ENCODE results near the gene CCDC127.
"Not testable (repeated sequence)": the region's sequence is repeated elsewhere in the genome, so short reads cannot be mapped to it uniquely, and the experiment has no call there.

Gene CCDC127, protein sequence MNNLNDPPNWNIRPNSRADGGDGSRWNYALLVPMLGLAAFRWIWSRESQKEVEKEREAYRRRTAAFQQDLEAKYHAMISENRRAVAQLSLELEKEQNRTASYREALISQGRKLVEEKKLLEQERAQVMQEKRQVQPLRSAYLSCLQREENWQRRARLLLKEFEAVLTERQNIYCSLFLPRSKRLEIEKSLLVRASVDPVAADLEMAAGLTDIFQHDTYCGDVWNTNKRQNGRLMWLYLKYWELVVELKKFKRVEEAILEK

DNA sequence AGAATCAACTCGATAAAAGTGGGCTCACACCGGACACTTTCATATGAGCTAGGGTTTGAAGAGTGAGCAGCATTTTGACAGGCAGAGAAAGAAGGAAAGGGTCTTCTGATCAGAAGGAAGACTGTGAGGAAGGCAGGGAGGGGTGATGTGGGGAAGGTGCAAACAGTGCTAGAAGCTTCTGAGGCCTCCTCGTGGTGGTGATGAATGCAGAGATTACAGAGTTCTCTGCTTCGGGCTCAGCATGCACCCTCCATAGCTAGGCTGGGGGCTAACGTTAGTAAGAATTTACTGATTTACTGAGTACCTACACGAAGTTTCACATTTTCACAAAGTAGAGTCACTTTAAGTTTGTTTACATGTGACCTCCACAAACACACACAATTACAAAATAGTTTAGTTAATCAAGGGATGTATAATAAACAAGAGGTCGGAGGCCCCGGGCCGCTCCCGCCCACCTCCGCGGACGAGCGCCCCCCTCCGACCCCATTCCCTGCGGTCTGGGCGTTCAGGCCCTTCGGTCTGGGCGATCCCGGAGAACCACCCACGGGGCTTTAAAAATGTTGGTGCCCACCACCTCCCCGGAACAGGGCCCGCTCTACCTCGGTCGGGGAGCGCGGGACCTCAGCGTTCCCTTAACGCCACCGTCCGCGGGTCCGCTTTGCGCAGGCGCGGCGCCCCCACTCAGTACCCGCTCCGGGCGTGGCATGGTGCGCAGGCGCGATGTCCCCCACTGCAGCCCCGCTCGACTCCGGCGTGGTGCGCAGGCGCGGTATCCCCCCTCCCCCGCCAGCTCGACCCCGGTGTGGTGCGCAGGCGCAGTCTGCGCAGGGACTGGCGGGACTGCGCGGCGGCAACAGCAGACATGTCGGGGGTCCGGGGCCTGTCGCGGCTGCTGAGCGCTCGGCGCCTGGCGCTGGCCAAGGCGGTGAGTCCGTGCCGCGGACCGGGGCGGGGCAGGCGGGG, at the start of gene CCDC127, which contains the start of gene SDHA:
CCDC127 (minus strand) TSS at position 660 of the 963 bp plus-strand sequence. CDS start 1,304 bp downstream, outside the sequence.
SDHA (plus strand) TSS at position 827 of the 963 bp plus-strand sequence; CDS start at position 863, 36 bp downstream.
- Mint-ChIP-seq H3K4me1 (peaks cover 67% of the 10 kb centered on the region), H3K27ac (peak within 1 kb of the TSS; percentile 95 to 96), H3K4me3 (peak within 1 kb of the TSS; percentile 97)
- not testable (repeated sequence) for H3K27me3 Mint-ChIP-seq, H3K9me3 Mint-ChIP-seq
- peak; percentile 90 for ATAC-seq
- peak; percentile 98 to 99 for DNase-seq

- Mint-ChIP-seq H3K27me3 (no peaks in the 10 kb centered on the region), H3K27ac (no peak overlapping the region), H3K9me3 (no peaks in the 10 kb centered on the region), H3K4me3 (no peak overlapping the region), H3K4me1 (peaks cover 43% of the 10 kb centered on the region)
- DNase-seq (no peak), ATAC-seq (no peak)
Observed at GRCh38 chr5:267716-268115, 49.8 kb upstream of the CCDC127 start.

DNA sequence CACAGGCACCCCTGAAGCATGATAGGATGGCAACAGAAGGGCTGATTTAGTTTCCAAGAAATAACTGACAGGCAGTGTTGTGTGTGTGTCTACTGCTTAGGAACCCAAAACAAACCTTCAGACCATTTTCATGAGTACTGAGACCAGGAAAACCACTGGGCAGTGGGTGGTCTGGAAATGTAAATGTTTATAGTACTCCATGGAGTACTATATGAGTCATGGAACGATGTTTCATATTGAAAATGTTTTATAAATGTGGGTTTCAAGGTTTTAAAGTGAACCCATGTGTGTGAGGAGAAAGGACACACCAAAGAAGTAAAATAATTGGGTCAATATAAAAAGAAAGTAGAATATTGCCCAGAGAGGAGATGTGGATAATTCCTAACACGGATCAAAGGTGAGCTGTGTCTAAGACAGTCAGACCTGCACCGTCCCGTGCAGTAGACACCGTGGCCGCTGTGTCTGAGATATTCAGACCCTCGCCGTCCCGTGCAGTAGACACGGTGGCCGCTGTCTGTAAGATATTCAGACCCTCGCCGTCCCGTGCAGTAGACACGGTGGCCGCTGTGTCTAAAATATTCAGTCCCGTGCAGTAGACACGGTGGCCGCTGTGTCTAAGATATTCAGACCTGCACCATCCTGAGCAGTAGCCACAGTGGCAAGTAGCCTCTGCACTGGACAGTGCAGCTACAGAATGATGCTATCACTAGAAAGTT, 48.5 kb upstream of the CCDC127 start:
- H3K4me1 Mint-ChIP-seq, result peaks cover 35% of the 10 kb centered on the region
- not testable (repeated sequence) for H3K9me3 Mint-ChIP-seq, H3K4me3 Mint-ChIP-seq, H3K27me3 Mint-ChIP-seq, DNase-seq, ATAC-seq
- peak overlapping the region; percentile 26 to 77 for H3K27ac Mint-ChIP-seq

DNA sequence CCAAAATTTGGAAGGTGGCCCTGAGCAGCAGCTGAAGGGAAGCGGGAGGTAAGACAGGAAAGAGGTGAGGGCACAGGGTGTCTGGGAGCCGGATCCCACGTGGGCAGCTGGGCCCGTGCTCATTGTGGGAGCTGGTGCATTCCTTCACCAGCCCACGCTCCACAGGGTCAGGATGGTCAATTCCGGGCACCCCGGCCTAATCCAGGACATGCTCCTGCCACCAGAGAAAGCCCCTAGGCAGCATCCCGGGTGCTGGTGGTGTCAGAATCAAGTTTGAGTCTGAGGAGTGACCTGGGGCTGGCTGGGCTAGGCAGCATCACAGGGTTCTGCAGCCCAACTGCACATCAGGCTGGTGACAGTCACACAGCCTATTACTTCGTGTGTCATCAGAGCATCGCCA, 46.4 kb upstream of the CCDC127 start:
- ATAC-seq (no peak), DNase-seq (no peak)
- H3K27me3 Mint-ChIP-seq, result no peaks in the 10 kb centered on the region
- H3K4me1 Mint-ChIP-seq, result peaks cover 17% of the 10 kb centered on the region
- H3K4me3 Mint-ChIP-seq, result no peak overlapping the region
- peak overlapping the region in 1 of 2 donors; percentile 65 for H3K27ac Mint-ChIP-seq
- H3K9me3 Mint-ChIP-seq, result no peaks in the 10 kb centered on the region

DNA sequence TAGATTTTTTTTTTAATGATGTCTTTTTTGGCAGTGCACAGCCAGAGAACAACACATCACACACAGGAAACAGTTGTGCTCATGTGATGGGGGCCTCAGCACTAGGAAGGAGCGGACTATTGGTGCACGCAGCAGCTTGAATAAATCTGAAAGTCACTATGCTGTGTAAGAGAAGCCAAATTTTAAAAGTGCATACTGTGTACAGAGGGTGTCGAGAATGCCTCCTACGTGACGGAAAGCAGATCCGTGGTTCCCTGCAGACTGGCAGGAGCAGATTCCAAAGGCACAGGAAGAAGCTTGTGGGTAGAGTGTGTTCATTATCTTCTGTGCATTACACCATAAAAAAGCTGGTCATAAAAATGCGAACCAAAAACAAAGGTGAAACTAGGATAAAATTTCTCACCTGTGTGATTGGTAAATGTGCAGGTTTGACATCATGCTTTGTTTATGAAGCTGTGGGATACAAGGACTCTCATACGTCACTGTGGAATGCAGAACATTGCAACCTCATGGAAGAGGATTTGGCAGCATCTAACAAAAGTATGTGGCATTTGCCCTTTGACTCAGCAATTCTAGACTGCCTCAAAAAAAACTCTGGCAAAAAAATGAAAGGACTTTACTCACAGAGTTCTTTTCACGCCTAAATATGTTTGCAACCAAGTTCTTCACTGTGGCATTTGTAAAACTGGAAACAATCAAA, 45.5 kb upstream of the CCDC127 start:
- H3K4me3 Mint-ChIP-seq, H3K27ac Mint-ChIP-seq, ATAC-seq, H3K27me3 Mint-ChIP-seq, DNase-seq, H3K9me3 Mint-ChIP-seq: not testable (repeated sequence)
- H3K4me1 Mint-ChIP-seq, result peaks cover 17% of the 10 kb centered on the region

GRCh38 chr5:257148-257547, 39.2 kb upstream of the CCDC127 start:
- DNase-seq, result no peak
- Mint-ChIP-seq H3K9me3 (peaks cover 7 to 17% of the 10 kb centered on the region in 2 donors), H3K4me1 (no peaks in the 10 kb centered on the region), H3K4me3 (no peak overlapping the region), H3K27ac (no peak overlapping the region), H3K27me3 (no peaks in the 10 kb centered on the region)
- ATAC-seq, result no peak

GRCh38 chr5:256347-256746, 38.4 kb upstream of the CCDC127 start:
- not testable (repeated sequence) for H3K27ac Mint-ChIP-seq, H3K4me1 Mint-ChIP-seq, ATAC-seq, H3K4me3 Mint-ChIP-seq, H3K27me3 Mint-ChIP-seq, DNase-seq
- H3K9me3 Mint-ChIP-seq, result peaks cover 7 to 17% of the 10 kb centered on the region in 2 donors

- DNase-seq, ATAC-seq, H3K4me1 Mint-ChIP-seq, H3K27me3 Mint-ChIP-seq, H3K27ac Mint-ChIP-seq, H3K4me3 Mint-ChIP-seq: not testable (repeated sequence)
- H3K9me3 Mint-ChIP-seq, result peaks cover 7 to 17% of the 10 kb centered on the region in 2 donors
Observed at GRCh38 chr5:255116-255515, 37.2 kb upstream of the CCDC127 start.

DNA sequence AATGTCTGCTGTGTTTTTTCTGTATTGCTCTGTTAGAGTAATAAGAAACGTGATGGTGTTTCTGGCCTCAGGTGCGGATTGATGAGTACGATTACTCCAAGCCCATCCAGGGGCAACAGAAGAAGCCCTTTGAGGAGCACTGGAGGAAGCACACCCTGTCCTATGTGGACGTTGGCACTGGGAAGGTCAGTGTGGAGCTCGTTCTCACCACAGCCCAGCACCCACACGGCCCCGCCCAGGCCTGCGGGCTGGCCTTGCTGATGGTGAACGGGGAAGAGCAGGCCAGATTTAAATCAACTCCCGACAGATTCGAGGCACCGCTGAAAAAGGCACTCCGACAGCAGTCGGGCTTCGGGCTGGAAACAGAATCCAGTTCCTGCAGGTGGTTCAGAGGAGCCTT, 36.4 kb upstream of the CCDC127 start:
- H3K27ac Mint-ChIP-seq, DNase-seq, H3K4me3 Mint-ChIP-seq, ATAC-seq, H3K27me3 Mint-ChIP-seq, H3K4me1 Mint-ChIP-seq: not testable (repeated sequence)
- peaks cover 7 to 17% of the 10 kb centered on the region in 2 donors for H3K9me3 Mint-ChIP-seq

- no peak for ATAC-seq
- H3K4me3 Mint-ChIP-seq, result no peak overlapping the region
- peak overlapping the region in 1 of 2 donors; percentile 59 for H3K27ac Mint-ChIP-seq
Observed at GRCh38 chr5:252546-252945, 34.6 kb upstream of the CCDC127 start.

DNA sequence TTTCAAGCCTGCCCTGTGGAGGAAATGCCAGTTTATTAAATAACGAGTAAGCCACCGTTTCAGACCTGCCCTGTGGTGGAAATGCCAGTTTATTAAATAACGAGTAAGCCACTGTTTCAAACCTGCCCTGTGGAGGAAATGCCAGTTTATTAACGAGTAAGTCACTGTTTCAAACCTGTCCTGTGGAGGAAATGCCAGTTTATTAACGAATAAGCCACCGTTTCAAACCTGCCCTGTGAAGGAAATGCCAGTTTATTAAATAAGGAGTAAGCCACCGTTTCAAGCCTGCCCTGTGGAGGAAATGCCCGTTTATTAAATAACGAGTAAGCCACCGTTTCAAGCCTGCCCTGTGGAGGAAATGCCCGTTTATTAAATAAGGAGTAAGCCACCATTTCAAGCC, 34.0 kb upstream of the CCDC127 start:
- H3K4me1 Mint-ChIP-seq, H3K4me3 Mint-ChIP-seq, DNase-seq, H3K27ac Mint-ChIP-seq, H3K27me3 Mint-ChIP-seq, ATAC-seq, H3K9me3 Mint-ChIP-seq: not testable (repeated sequence)

More at GRCh38 chr5:252546-252945, 34.6 kb upstream of the CCDC127 start:
- H3K9me3 Mint-ChIP-seq, result peaks cover 0 to 5% of the 10 kb centered on the region in 2 donors
- DNase-seq, result no peak
- H3K27me3 Mint-ChIP-seq, result no peaks in the 10 kb centered on the region
- H3K4me1 Mint-ChIP-seq, result no peaks in the 10 kb centered on the region

DNA sequence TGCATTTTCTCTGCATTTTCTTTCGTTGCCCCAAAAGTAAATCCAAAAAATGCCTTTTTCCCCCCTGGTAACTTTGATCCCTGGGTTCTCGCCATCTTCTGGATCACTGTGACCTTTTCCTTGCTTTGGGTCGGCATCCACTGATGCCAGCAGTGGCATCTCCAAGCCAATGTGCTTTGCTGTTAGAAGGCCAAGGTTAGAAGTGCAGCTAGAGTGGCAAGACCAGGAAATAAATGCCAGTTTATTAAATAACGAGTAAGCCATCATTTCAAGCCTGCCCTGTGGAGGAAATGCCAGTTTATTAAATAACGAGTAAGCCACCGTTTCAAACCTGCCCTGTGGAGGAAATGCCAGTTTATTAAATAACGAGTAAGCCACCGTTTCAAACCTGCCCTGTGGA, 33.6 kb upstream of the CCDC127 start:
- not testable (repeated sequence) for H3K4me1 Mint-ChIP-seq, DNase-seq, H3K4me3 Mint-ChIP-seq, H3K27me3 Mint-ChIP-seq, H3K9me3 Mint-ChIP-seq, H3K27ac Mint-ChIP-seq, ATAC-seq

- not testable (repeated sequence) for H3K4me1 Mint-ChIP-seq, H3K27me3 Mint-ChIP-seq, ATAC-seq, H3K27ac Mint-ChIP-seq, H3K9me3 Mint-ChIP-seq, DNase-seq, H3K4me3 Mint-ChIP-seq
Observed at GRCh38 chr5:251016-251415, 33.1 kb upstream of the CCDC127 start.

DNA sequence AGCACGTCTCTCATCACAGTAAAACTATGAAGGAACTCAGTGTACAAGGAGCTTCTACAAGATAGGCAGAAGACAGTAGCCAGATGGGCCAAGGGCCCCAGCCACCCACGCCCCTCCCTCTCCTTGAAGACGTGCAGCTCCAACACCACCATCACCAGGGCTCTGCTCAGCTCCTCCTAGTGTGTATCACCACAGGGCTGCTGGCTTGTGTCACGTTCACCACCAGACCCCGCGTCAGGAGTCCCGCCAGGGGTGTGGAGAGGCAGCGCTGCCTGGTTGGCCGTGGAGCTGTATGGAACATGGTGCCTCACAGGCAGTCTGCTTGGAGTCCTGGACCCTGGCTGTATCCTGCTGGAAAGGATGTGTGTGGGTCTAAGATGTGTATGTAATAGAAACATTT, 32.4 kb upstream of the CCDC127 start:
- DNase-seq, H3K9me3 Mint-ChIP-seq, H3K4me1 Mint-ChIP-seq, ATAC-seq, H3K4me3 Mint-ChIP-seq, H3K27me3 Mint-ChIP-seq: not testable (repeated sequence)
- H3K27ac Mint-ChIP-seq, result peak overlapping the region in 1 of 2 donors; percentile 75

DNA sequence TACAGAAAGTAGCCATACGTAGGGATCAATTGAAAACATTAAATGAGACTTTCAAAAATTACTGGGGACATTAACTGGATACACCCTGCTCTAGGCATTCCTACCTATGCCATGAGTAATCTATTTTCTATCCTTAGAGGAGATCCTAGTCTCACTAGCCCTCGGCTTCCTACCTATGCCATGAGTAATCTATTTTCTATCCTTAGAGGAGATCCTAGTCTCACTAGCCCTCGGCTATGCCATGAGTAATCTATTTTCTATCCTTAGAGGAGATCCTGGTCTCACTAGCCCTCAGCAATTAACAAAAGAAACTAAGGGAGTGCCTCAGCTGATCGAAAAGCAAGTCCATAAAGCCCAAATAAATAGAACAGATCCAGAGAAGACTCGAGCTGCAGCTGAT, 27.8 kb upstream of the CCDC127 start:
- not testable (repeated sequence) for H3K9me3 Mint-ChIP-seq, H3K27ac Mint-ChIP-seq, H3K4me3 Mint-ChIP-seq, ATAC-seq, DNase-seq, H3K27me3 Mint-ChIP-seq
- peaks cover 25% of the 10 kb centered on the region for H3K4me1 Mint-ChIP-seq
